Vagina (tissue), 2 donors: ENCODE measurements around the gene FAM151A. TPM values are rescaled to one million over a fixed set of nuclear protein-coding genes. Genes with fewer than 3 reads are reported as not detected.
A peak's percentile ranks its signal among the peaks of the same experiment; 100 is the strongest.

Experiments
- DNase-seq, 2 donors: peaks; one replicate each; pipeline ENCODE4 v3.0.0-alpha.2; 2017; ENCODE audit errors: extremely low spot score in 2 of 2
- H3K27ac ChIP-seq: fragments of 200-600 bp; sonication (generic); one replicate; pipeline ENCODE4 v1.5.1; 2019
- H3K27me3 ChIP-seq: fragments of 200-600 bp; sonication (generic); one replicate; pipeline ENCODE4 v1.5.1; 2019
- H3K36me3 ChIP-seq, 2 donors: fragments of 200-600 bp; sonication (generic); one replicate each; pipeline ENCODE4 v1.5.1; 2017 to 2019
- H3K4me1 ChIP-seq: fragments of 200-600 bp; sonication (generic); one replicate; pipeline ENCODE4 v1.5.1; 2019
- H3K4me3 ChIP-seq, 2 donors: fragments of 200-600 bp; sonication (generic); 1 replicate in 1 of 2; 2 replicates in 1 of 2; pipeline ENCODE4 v1.5.1; 2016 to 2019
- H3K9me3 ChIP-seq: fragments of 200-600 bp; sonication (generic); one replicate; pipeline ENCODE4 v1.5.1; 2019
- POLR2A ChIP-seq, 2 donors: fragments of 450-650 bp; IDR thresholded peaks; one replicate each; pipeline ENCODE4 v1.6.1; 2017; ENCODE audit warnings: antibody characterized with exemption in 2 of 2, mild to moderate bottlenecking in 2 of 2, moderate library complexity in 2 of 2
- POLR2AphosphoS5 ChIP-seq, 2 donors: sonication (generic); formaldehyde crosslinking; IDR thresholded peaks; one replicate each; pipeline ENCODE4 v1.9.0; 2017; ENCODE audit warnings: antibody characterized with exemption in 2 of 2, mild to moderate bottlenecking in 2 of 2, low read depth in 1 of 2; ENCODE audit not compliant: insufficient read depth in 1 of 2
- intact Hi-C: fragments of 100-400 bp; cut with DNase I; formaldehyde crosslinking; loops from one replicate; pipeline ENCODE4 v1.15.1; 2023
- total RNA-seq: library from RNA; depleted of rRNA; stranded (reverse); fragments of >200 nt; gene quantifications from one replicate; pipeline ENCODE4 v1.2.3, GENCODE V29; 2016
- TF ChIP-seq, protein P1 (sequence below), 3 experiments: fragments of 450-650 bp in 2 of 3; fragments of 200-600 bp in 1 of 3; sonication (generic) in 1 of 3; IDR thresholded peaks; one replicate each; pipeline ENCODE4 v1.5.1; 2017 to 2019; ENCODE audit warnings: antibody characterized with exemption in 3 of 3, mild to moderate bottlenecking in 2 of 3, moderate library complexity in 2 of 3

The FAM151A gene
- total RNA-seq, 1 donor from 2014 or later, result not detected

DNA sequence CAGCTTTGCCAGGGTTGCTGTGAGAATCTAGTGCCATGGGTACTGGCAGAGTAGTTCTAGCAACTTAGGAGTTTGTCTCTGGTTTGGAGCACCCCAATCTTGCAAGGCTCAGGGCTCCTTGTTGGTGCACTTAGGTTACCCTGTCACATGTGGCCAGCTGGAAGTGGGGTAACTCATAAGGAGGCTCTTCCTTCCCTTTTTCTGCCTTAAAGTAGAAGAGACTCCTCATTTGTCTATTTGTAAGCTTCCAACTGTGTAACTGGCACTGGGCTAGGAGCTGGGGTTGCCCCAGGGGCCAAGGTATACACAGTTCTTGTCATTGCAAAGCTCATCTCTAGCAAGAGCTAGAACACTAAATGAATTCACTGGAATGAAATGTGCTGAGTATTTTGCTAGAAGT is 28.8 kb upstream of the FAM151A start:
- TF ChIP-seq POLR2AphosphoS5 (IDR thresholded peaks at IDR 0.05; ENCODE audit: insufficient read depth in 1 of 2, low read depth in 1 of 2) (no peak), POLR2A (IDR thresholded peaks at IDR 0.05) (no peak)
- TF ChIP-seq, protein P1, sequence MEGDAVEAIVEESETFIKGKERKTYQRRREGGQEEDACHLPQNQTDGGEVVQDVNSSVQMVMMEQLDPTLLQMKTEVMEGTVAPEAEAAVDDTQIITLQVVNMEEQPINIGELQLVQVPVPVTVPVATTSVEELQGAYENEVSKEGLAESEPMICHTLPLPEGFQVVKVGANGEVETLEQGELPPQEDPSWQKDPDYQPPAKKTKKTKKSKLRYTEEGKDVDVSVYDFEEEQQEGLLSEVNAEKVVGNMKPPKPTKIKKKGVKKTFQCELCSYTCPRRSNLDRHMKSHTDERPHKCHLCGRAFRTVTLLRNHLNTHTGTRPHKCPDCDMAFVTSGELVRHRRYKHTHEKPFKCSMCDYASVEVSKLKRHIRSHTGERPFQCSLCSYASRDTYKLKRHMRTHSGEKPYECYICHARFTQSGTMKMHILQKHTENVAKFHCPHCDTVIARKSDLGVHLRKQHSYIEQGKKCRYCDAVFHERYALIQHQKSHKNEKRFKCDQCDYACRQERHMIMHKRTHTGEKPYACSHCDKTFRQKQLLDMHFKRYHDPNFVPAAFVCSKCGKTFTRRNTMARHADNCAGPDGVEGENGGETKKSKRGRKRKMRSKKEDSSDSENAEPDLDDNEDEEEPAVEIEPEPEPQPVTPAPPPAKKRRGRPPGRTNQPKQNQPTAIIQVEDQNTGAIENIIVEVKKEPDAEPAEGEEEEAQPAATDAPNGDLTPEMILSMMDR (IDR thresholded peaks at IDR 0.05), result no peak
- no peak for DNase-seq
- Histone ChIP-seq H3K4me1 (no peaks in the 10 kb centered on the region), H3K27ac (no peak overlapping the region), H3K4me3 (no peak overlapping the region), H3K27me3 (no peaks in the 10 kb centered on the region), H3K9me3 (no peaks in the 10 kb centered on the region), H3K36me3 (no peaks in the 10 kb centered on the region)
- intact Hi-C loops, result no loop called here

DNA sequence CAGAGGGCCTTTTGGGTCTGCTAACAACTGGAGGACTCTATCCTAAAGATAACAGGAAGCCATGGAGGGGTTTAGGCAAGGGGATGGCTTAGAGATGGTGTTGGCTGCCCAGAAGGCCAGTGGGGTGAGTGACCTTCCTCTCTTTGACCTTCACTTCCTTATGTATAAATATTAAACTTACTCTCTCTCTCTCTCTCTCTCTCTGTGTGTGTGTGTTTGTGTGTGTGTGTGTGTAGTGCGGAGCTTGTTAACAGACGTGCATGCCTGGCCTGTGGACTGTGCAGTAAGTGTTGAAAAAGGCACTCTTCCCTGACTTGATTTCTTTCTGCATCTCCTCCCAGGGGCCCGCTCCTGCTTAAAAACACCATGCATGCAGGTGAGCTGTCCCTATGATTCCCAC is 28.3 kb upstream of the FAM151A start:
- TF ChIP-seq POLR2AphosphoS5 (IDR thresholded peaks at IDR 0.05; ENCODE audit: insufficient read depth in 1 of 2, low read depth in 1 of 2) (no peak), POLR2A (IDR thresholded peaks at IDR 0.05) (no peak)
- TF ChIP-seq, protein P1 (IDR thresholded peaks at IDR 0.05), result no peak
- no peak overlapping the region for H3K4me3 ChIP-seq
- H3K27ac ChIP-seq, result no peak overlapping the region
- no peaks in the 10 kb centered on the region for H3K36me3 ChIP-seq
- H3K9me3 ChIP-seq, result no peaks in the 10 kb centered on the region
- intact Hi-C loops, result no loop called here
- no peaks in the 10 kb centered on the region for H3K27me3 ChIP-seq
- no peak for DNase-seq
- no peaks in the 10 kb centered on the region for H3K4me1 ChIP-seq

DNA sequence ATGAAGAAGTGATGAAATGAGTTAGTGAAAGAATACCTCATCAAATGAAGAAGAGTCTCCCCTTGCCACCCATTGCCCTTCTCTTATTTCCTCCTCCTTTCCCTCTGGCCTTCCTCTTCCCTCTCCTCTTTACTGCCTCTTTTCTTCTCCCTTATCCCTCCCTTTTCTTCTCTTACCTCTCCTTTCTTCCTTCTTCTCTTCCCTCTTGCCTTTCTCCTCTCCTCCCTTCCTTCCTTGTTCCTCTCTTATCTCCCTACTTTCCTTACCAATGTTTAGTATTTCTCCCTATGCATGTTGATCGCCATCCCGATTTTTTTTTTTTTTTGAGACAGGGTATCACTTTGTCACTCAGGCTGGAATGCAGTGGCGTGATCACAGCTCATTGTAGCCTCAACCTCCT is 27.1 kb upstream of the FAM151A start:
- Histone ChIP-seq H3K4me3 (no peak overlapping the region), H3K36me3 (no peaks in the 10 kb centered on the region), H3K27ac (no peak overlapping the region), H3K4me1 (peaks cover 4% of the 10 kb centered on the region), H3K27me3 (no peaks in the 10 kb centered on the region), H3K9me3 (no peaks in the 10 kb centered on the region)
- no peak for DNase-seq
- no peak for TF ChIP-seq POLR2AphosphoS5 (IDR thresholded peaks at IDR 0.05; ENCODE audit: insufficient read depth in 1 of 2, low read depth in 1 of 2)
- intact Hi-C loops, result no loop called here

DNA sequence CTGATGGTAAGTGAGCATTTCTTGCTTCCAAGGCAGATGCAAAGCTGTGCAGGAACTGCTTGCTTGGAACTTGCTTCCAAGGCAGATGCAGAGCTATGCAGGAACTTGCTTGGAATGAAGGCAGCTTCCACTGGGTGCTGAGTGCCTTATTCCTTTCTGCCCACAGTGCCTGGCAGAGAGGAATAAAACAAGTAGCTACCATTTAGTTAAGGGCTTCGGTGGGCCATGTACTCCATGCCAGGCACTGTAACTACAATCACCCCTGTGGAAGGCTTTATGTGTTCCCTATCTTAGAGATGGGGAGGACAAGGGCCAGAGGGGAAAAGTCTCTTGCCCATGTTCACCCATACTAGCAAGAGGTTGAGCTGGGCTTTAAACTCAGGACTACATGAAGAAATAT is 26.6 kb upstream of the FAM151A start:
- Histone ChIP-seq H3K27me3 (no peaks in the 10 kb centered on the region), H3K4me3 (no peak overlapping the region), H3K9me3 (no peaks in the 10 kb centered on the region), H3K4me1 (peaks cover 4% of the 10 kb centered on the region), H3K27ac (no peak overlapping the region), H3K36me3 (no peaks in the 10 kb centered on the region)
- intact Hi-C loops, result no loop called here
- peak in 1 of 2 donors; percentile 75 for DNase-seq
- TF ChIP-seq POLR2AphosphoS5 (IDR thresholded peaks at IDR 0.05; ENCODE audit: insufficient read depth in 1 of 2, low read depth in 1 of 2), result no peak

DNA sequence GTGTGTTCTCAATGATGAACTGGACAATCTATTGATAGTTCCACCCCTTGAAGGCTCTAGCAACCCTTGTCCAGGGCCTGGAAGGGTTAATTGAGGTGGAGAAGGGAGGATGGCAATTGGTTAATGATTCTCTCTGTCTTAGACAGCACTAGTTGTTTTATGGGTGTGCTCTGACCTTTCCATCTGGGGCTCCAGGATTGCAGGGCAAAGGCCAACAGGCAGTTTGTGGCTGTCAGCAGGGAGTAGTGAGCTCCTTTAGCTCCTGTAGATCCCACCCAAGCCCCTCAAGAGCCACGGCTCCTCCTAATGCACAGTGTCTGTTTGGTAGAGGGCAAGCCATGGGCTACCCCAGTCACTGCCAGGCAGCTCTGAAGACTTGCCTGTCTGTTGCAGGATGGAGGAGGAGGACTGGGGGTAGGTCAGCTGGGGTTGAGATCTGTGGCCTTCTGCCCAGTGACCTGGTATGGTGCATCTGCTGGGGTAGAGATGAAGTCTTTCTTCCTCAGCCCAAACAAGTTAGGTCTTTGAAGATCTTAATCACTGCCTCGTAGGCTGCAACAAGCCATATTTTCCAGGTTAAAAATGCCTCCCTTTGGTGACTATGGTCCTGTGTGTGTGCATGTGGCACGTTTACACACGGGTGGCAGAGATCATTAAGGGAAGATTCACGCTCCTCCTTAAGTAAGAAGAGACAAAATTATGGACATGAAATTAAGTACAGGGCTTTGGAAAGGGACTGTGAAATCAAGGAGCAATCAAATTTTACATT is 26.0 kb upstream of the FAM151A start:
- peak in 1 of 2 donors; percentile 37 for DNase-seq
- Histone ChIP-seq H3K27me3 (no peaks in the 10 kb centered on the region), H3K4me1 (peaks cover 4% of the 10 kb centered on the region), H3K4me3 (no peak overlapping the region), H3K27ac (no peak overlapping the region), H3K36me3 (no peaks in the 10 kb centered on the region), H3K9me3 (no peaks in the 10 kb centered on the region)
- intact Hi-C loops, result no loop called here
- no peak for TF ChIP-seq POLR2AphosphoS5 (IDR thresholded peaks at IDR 0.05; ENCODE audit: insufficient read depth in 1 of 2, low read depth in 1 of 2)
- no peak for TF ChIP-seq POLR2A (IDR thresholded peaks at IDR 0.05)
- TF ChIP-seq, protein P1 (IDR thresholded peaks at IDR 0.05), result no peak
